Amygdala (tissue), 56 donors: ENCODE measurements around the gene TREX2.
"Not testable (repeated sequence)": the region's sequence is repeated elsewhere in the genome, so short reads cannot be mapped to it uniquely, and the experiment has no call there.

Source experiments
- DNase-seq, 56 donors: peaks; one replicate each; lab custom pipeline; 2025; lab: John Stamatoyannopoulos, UW

Gene TREX2

GRCh38 chrX:153410888-153411254 is 35.0 kb downstream of the TREX2 start:
- no peak for DNase-seq

GRCh38 chrX:153410373-153410772 is 35.5 kb downstream of the TREX2 start:
- no peak for DNase-seq

- DNase-seq = no peak
These were observed 36.3 kb downstream of the TREX2 start for GRCh38 chrX:153409414-153410101.

GRCh38 chrX:153408871-153409351 is 36.9 kb downstream of the TREX2 start:
- DNase-seq = no peak

GRCh38 chrX:153408221-153408721 is 37.6 kb downstream of the TREX2 start:
- DNase-seq = no peak

- no peak for DNase-seq
These were observed 38.1 kb downstream of the TREX2 start for GRCh38 chrX:153407736-153408135.

- DNase-seq = no peak
These were observed 39.0 kb downstream of the TREX2 start for GRCh38 chrX:153406903-153407302.

- no peak for DNase-seq
These were observed 39.8 kb downstream of the TREX2 start for GRCh38 chrX:153406011-153406410.

- DNase-seq = peak in 1 of 56 donors; percentile 10
These were observed 40.4 kb downstream of the TREX2 start for GRCh38 chrX:153405426-153405825.

- DNase-seq = not testable (repeated sequence)
These were observed 41.5 kb downstream of the TREX2 start for GRCh38 chrX:153404333-153404732.

GRCh38 chrX:153401133-153401764 is 44.6 kb downstream of the TREX2 start, which contains the start of gene PNMA6E:
Gene PNMA6E, minus strand, starts transcription at chrX:153401350. Its CDS starts 2,501 bp downstream, at chrX:153398849.
- no peak for DNase-seq

GRCh38 chrX:153400146-153401132 is 45.4 kb downstream of the TREX2 start:
- DNase-seq = no peak

GRCh38 chrX:153398275-153398960 is 47.4 kb downstream of the TREX2 start:
- no peak for DNase-seq

GRCh38 chrX:153397256-153397960 is 48.4 kb downstream of the TREX2 start:
- no peak for DNase-seq

GRCh38 chrX:153396320-153397195 is 49.3 kb downstream of the TREX2 start:
- no peak for DNase-seq

GRCh38 chrX:153395613-153396319 is 50.1 kb downstream of the TREX2 start:
- no peak for DNase-seq

- no peak for DNase-seq
These were observed 51.2 kb downstream of the TREX2 start for GRCh38 chrX:153394612-153395011.
